ENCODE results near the gene SLC43A2.

- no peak for TF ChIP-seq YY1 (IDR thresholded peaks at IDR 0.05; ENCODE audit: insufficient read depth, insufficient read length)
- no peak for TF ChIP-seq ZNF274 (IDR thresholded peaks at IDR 0.05; ENCODE audit: low read depth, low read length)
- no peak for TF ChIP-seq SUZ12 (IDR thresholded peaks at IDR 0.05; ENCODE audit: extremely low read depth, insufficient read depth, insufficient read length)
Observed at GRCh38 chr17:1653735-1654134, 25.1 kb upstream of the SLC43A2 start.
